Stimulated activated CD4-positive, alpha-beta T cell treated with anti-CD3 and anti-CD28 coated beads, Interleukin-12 subunit alpha, Interleukin-12 subunit beta, amount 100 ng/mL, for 48 hours (primary cell): ENCODE results near the gene RICTOR.
A peak's percentile ranks its signal among the peaks of the same experiment; 100 is the strongest.

Experiments
- DNase-seq, 3 donors: peaks; one replicate each; pipeline ENCODE4 v3.0.0-alpha.2; 2020; ENCODE audit warnings: low read depth in 2 of 3, low spot score in 1 of 3

The RICTOR gene

GRCh38 chr5:39074017-39074814 is at the start of gene RICTOR:
TSS of gene RICTOR (minus strand) at chr5:39074399. CDS start at chr5:39074377, 22 bp downstream.
- DNase-seq: peak; percentile 85 to 89 (median 88)

- DNase-seq: no peak
Measured at GRCh38 chr5:39121922-39122321, 47.7 kb upstream of the RICTOR start.

GRCh38 chr5:39121315-39121714 is 47.1 kb upstream of the RICTOR start:
- DNase-seq: no peak

GRCh38 chr5:39120052-39120420 is 45.8 kb upstream of the RICTOR start:
- DNase-seq: no peak

GRCh38 chr5:39119404-39120051 is 45.3 kb upstream of the RICTOR start:
- DNase-seq: no peak

- DNase-seq: no peak
Measured at GRCh38 chr5:39118638-39119037, 44.4 kb upstream of the RICTOR start.

- DNase-seq: no peak
Measured at GRCh38 chr5:39117401-39117800, 43.2 kb upstream of the RICTOR start.

GRCh38 chr5:39116344-39117170 is 42.4 kb upstream of the RICTOR start:
- DNase-seq: no peak

- DNase-seq: no peak
Measured at GRCh38 chr5:39115644-39116343, 41.6 kb upstream of the RICTOR start.

GRCh38 chr5:39114155-39114554 is 40.0 kb upstream of the RICTOR start:
- no peak for DNase-seq

- DNase-seq: no peak
Measured at GRCh38 chr5:39113354-39113953, 39.3 kb upstream of the RICTOR start.

- no peak for DNase-seq
Measured at GRCh38 chr5:39109606-39110005, 35.4 kb upstream of the RICTOR start.

GRCh38 chr5:39108987-39109386 is 34.8 kb upstream of the RICTOR start:
- no peak for DNase-seq

- no peak for DNase-seq
Measured at GRCh38 chr5:39107350-39107749, 33.2 kb upstream of the RICTOR start.

- no peak for DNase-seq
Measured at GRCh38 chr5:39106322-39106721, 32.1 kb upstream of the RICTOR start.

GRCh38 chr5:39104221-39104620 is 30.0 kb upstream of the RICTOR start:
- no peak for DNase-seq

GRCh38 chr5:39102684-39103155 is 28.5 kb upstream of the RICTOR start:
- DNase-seq: no peak

GRCh38 chr5:39100851-39101396 is 26.7 kb upstream of the RICTOR start:
- no peak for DNase-seq

GRCh38 chr5:39100301-39100850 is 26.2 kb upstream of the RICTOR start:
- DNase-seq: no peak

- no peak for DNase-seq
Measured at GRCh38 chr5:39099831-39100230, 25.6 kb upstream of the RICTOR start.
